IMR-90 (cell line): ENCODE results near the gene MYL12B. TPM values are rescaled to one million over a fixed set of nuclear protein-coding genes. Genes with fewer than 3 reads are reported as not detected.

Source experiments
- ATAC-seq: fragments of 200-7000 bp; cut with Tn5 transposase; 2 replicates; pipeline ENCODE4 v1.9.1; 2020; ENCODE audit warnings: low read depth, mild to moderate bottlenecking, moderate library complexity
- BruUV-seq: library from RNA; stranded (reverse); fragments of 400-500 nt; replicated peaks from 2 replicates; lab custom pipeline; 2021; lab: Mats Ljungman, UMichigan
- CTCF ChIA-PET: fragments of 300-600 bp; formaldehyde crosslinking; extraction: SDS; loops from one replicate; lab custom pipeline; 2021; ENCODE audit warnings: antibody characterized with exemption; lab: Yijun Ruan, JAX
- POLR2A ChIA-PET: fragments of 300-600 bp; sonication (Branson Sonifier 250); formaldehyde crosslinking; loops from one replicate; lab custom pipeline; 2022; ENCODE audit warnings: antibody characterized with exemption; ENCODE audit not compliant: unreplicated experiment; lab: Charles Lee
- DNase-seq: peaks from one replicate; pipeline ENCODE4 v3.0.0; 2013
- H2AFZ ChIP-seq: replicated peaks from 2 replicates; pipeline ENCODE3; 2013; ENCODE audit warnings: low read length, mild to moderate bottlenecking; ENCODE audit not compliant: poor library complexity
- H2AK5ac ChIP-seq: 2 replicates; pipeline ENCODE4 v1.6.1; 2013; ENCODE audit warnings: low read depth, low read length, inconsistent platforms
- H2AK9ac ChIP-seq: replicated peaks from 2 replicates; pipeline ENCODE3; 2013; ENCODE audit warnings: mild to moderate bottlenecking, low read depth, low read length, moderate library complexity; ENCODE audit not compliant: poor library complexity
- H2BK120ac ChIP-seq: 2 replicates; pipeline ENCODE4 v1.6.1; 2013; ENCODE audit warnings: low read depth, low read length, inconsistent platforms
- H2BK15ac ChIP-seq: 3 replicates; pipeline ENCODE4 v1.6.1; 2013; ENCODE audit warnings: low read depth, low read length, inconsistent platforms
- H2BK20ac ChIP-seq: 2 replicates; pipeline ENCODE4 v1.6.1; 2013; ENCODE audit warnings: low read depth, mild to moderate bottlenecking, inconsistent platforms, low read length, moderate library complexity
- H2BK5ac ChIP-seq: 2 replicates; pipeline ENCODE4 v1.6.1; 2013; ENCODE audit warnings: mild to moderate bottlenecking, low read depth, low read length, inconsistent platforms; ENCODE audit not compliant: poor library complexity, severe bottlenecking
- H3K14ac ChIP-seq: replicated peaks from 2 replicates; pipeline ENCODE4 v1.6.1; 2013; ENCODE audit warnings: low read depth, low read length, inconsistent platforms
- H3K18ac ChIP-seq: 2 replicates; pipeline ENCODE4 v1.6.1; 2013; ENCODE audit warnings: low read depth, low read length, control low read depth
- H3K23ac ChIP-seq: 2 replicates; pipeline ENCODE4 v1.6.1; 2013; ENCODE audit warnings: low read depth, low read length, inconsistent platforms
- H3K27ac ChIP-seq: 2 replicates; pipeline ENCODE4 v1.5.1; 2013; ENCODE audit warnings: mild to moderate bottlenecking, control low read depth, low read length; ENCODE audit not compliant: insufficient read depth
- H3K27me3 ChIP-seq: 2 replicates; pipeline ENCODE4 v1.6.1; 2013; ENCODE audit warnings: low read length; ENCODE audit not compliant: control insufficient read depth, insufficient read depth
- H3K36me3 ChIP-seq: 2 replicates; pipeline ENCODE4 v1.6.1; 2013; ENCODE audit warnings: low read length, mixed read lengths; ENCODE audit not compliant: control insufficient read depth, insufficient read depth
- H3K4ac ChIP-seq: 2 replicates; pipeline ENCODE4 v1.6.1; 2013; ENCODE audit warnings: low read depth, low read length, inconsistent platforms
- H3K4me1 ChIP-seq: 2 replicates; pipeline ENCODE4 v1.6.1; 2013; ENCODE audit warnings: low read length, mixed read lengths; ENCODE audit not compliant: control insufficient read depth, insufficient read depth
- H3K4me2 ChIP-seq: 2 replicates; pipeline ENCODE4 v1.6.1; 2013; ENCODE audit warnings: low read depth, mild to moderate bottlenecking, control low read depth, low read length, moderate library complexity
- H3K4me3 ChIP-seq: 2 replicates; pipeline ENCODE4 v1.5.1; 2013; ENCODE audit warnings: low read depth, mild to moderate bottlenecking, control low read depth, low read length, moderate library complexity; ENCODE audit not compliant: insufficient read depth
- H3K56ac ChIP-seq: 2 replicates; pipeline ENCODE4 v1.6.1; 2013; ENCODE audit warnings: low read length, inconsistent platforms; ENCODE audit not compliant: insufficient read depth; ENCODE audit errors: extremely low read depth
- H3K79me1 ChIP-seq, 2 experiments: 2 replicates each; pipeline ENCODE4 v1.6.1; 2013; ENCODE audit warnings: low read length in 2 of 2, inconsistent platforms in 1 of 2, low read depth in 1 of 2
- H3K9ac ChIP-seq: 2 replicates; pipeline ENCODE4 v1.6.1; 2013; ENCODE audit warnings: low read depth, low read length, control low read depth
- H3K9me1 ChIP-seq: 2 replicates; pipeline ENCODE4 v1.6.1; 2013; ENCODE audit warnings: low read length, inconsistent platforms; ENCODE audit not compliant: insufficient read depth
- H3K9me3 ChIP-seq: 2 replicates; pipeline ENCODE4 v1.6.1; 2013; ENCODE audit warnings: low read length; ENCODE audit not compliant: control insufficient read depth, insufficient read depth
- H4K20me1 ChIP-seq: 2 replicates; pipeline ENCODE4 v1.6.1; 2013; ENCODE audit warnings: low read length, inconsistent platforms; ENCODE audit not compliant: insufficient read depth
- H4K5ac ChIP-seq: 2 replicates; pipeline ENCODE4 v1.6.1; 2013; ENCODE audit warnings: mild to moderate bottlenecking, low read depth, low read length, control low read depth
- H4K8ac ChIP-seq, 2 experiments: 2 replicates each; pipeline ENCODE4 v1.6.1; 2013; ENCODE audit warnings: low read depth in 2 of 2, low read length in 2 of 2, control low read depth in 1 of 2, inconsistent platforms in 1 of 2
- H4K91ac ChIP-seq: 2 replicates; pipeline ENCODE4 v1.6.1; 2013; ENCODE audit warnings: low read depth, low read length, inconsistent platforms; ENCODE audit not compliant: insufficient read depth
- BHLHE40 ChIP-seq: fragments of 150-350 bp; IDR thresholded peaks from 2 replicates; pipeline ENCODE4 v1.6.1; 2016; ENCODE audit warnings: mild to moderate bottlenecking, low read depth, low read length
- FOS ChIP-seq: fragments of 150-350 bp; IDR thresholded peaks from 2 replicates; pipeline ENCODE4 v1.6.1; 2016; ENCODE audit warnings: low read depth, low read length
- MAZ ChIP-seq: IDR thresholded peaks from 2 replicates; pipeline ENCODE4 v1.6.1; 2012; ENCODE audit warnings: low read depth, mild to moderate bottlenecking, low read length, improper control_type of control experiment, moderate library complexity, borderline replicate concordance
- MXI1 ChIP-seq: IDR thresholded peaks from 2 replicates; pipeline ENCODE4 v1.6.1; 2012; ENCODE audit warnings: low read depth, mild to moderate bottlenecking, low read length, moderate library complexity, borderline replicate concordance
- POLR2A ChIP-seq: IDR thresholded peaks from 2 replicates; pipeline ENCODE4 v1.6.1; 2012; ENCODE audit warnings: mild to moderate bottlenecking, low read depth, low read length
- WGBS, 2 experiments: methylation state at CpG; one replicate each; pipeline versions ENCODE4 v1.1.5 to v1.1.7; 2013; ENCODE audit warnings: missing lambda C conversion rate in 2 of 2; ENCODE audit not compliant: insufficient read length in 1 of 2; ENCODE audit errors: extremely low coverage in 2 of 2; 5-methylcytosine and 5-hydroxymethylcytosine counted together
- dilution Hi-C: fragments of 300-500 bp; cut with HindIII; formaldehyde crosslinking; loops from one replicate; pipeline ENCODE4 v1.14.3; 2018; ENCODE audit warnings: low sequenced_read_pairs; ENCODE audit not compliant: unreplicated experiment
- in situ Hi-C: fragments of 300-500 bp; cut with MboI; formaldehyde crosslinking; loops from 3 replicates; pipeline ENCODE4 v1.14.3; 2019; ENCODE audit warnings: low sequenced_read_pairs, inconsistent platforms, mixed read lengths
- intact Hi-C: fragments of 100-400 bp; cut with micrococcal nuclease; formaldehyde crosslinking; loops from 2 replicates; pipeline ENCODE4 v1.10.0; 2022
- polyA plus RNA-seq, 3 experiments: library from polyadenylated mRNA; depleted of rRNA; stranded (reverse); fragments of >200 nt; gene quantifications; 2 replicates each; pipeline ENCODE4 v1.2.3, GENCODE V29; 2012; ENCODE audit warnings: low replicate concordance in 1 of 3
- total RNA-seq: library from RNA; depleted of rRNA; stranded (reverse); fragments of >200 nt; gene quantifications from 2 replicates; pipeline ENCODE4 v1.2.3, GENCODE V29; 2012
- TF ChIP-seq, protein P1 (sequence below): conservative IDR thresholded peaks from 2 replicates; pipeline ENCODE4 v1.5.1; 2012; ENCODE audit warnings: mild to moderate bottlenecking, low read depth, low read length, improper control_type of control experiment
- TF ChIP-seq, protein P2 (sequence below): fragments of 150-350 bp; IDR thresholded peaks from 2 replicates; pipeline ENCODE4 v1.6.1; 2017; ENCODE audit warnings: mild to moderate bottlenecking, antibody characterized with exemption, low read length, low read depth

The MYL12B gene
- total and polyA plus RNA-seq, 2 of the 4 experiments (the other 2 are of a cell fraction) = 692 to 816 TPM

DNA sequence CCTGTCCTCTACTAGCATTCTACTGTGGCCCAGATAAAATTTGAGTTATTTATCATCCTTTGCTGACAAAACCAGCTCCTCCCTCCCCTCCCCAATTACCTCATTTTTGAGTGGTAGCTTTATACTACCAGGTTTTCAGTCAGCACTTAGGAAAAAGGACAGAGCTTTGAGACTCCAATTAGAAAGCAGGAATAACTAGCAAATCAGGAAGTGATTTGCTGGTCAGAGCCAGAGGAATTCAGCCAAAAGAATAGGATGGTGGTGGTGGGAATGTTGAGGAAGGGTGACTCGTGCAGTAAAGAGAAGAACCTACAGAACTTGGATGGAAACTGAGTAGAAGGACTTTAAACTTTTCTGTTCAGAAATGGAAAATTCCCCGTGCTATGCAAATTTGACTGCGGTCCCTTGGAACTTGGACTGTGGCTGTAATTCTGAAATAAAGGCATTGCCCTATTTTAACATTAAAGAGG, 3.7 kb downstream of the MYL12B start:
- CTCF ChIA-PET = interaction anchor here (1.2 to 1.4 kb wide), 2 partner anchors 388 to 401 kb away, joined by 3 read pairs; no protein-coding TSS in a partner anchor
- intact Hi-C loops = no loop called here
- dilution Hi-C loops = no loop called here

More for the DNA sequence above, 3.7 kb downstream of the MYL12B start:
- 29% methylated on average over 1 of the region's 3 CpGs; no CpG with 5 or more reads in 1 of the 2 experiments for WGBS, 2 experiments
- BruUV-seq = no TSS peak
- Histone ChIP-seq H3K14ac (no peak overlapping the region), H3K4ac (no peak overlapping the region), H4K91ac (no peak overlapping the region), H3K23ac (no peak overlapping the region; the same call in 1 of the 2 replicates), H3K79me1 (peaks cover 6 to 65% of the 10 kb centered on the region in 2 experiments), H3K4me2 (peak overlapping the region; percentile 37; the same call in 1 of the 2 replicates), H2AK5ac (no peak overlapping the region), H3K27me3 (no peaks in the 10 kb centered on the region), H2BK5ac (no peak overlapping the region), H3K4me3 (no peak overlapping the region), H4K5ac (no peak overlapping the region), H3K56ac (no peak overlapping the region), H2BK20ac (no peak overlapping the region), H3K9me3 (no peaks in the 10 kb centered on the region), H3K4me1 (peaks cover 18% of the 10 kb centered on the region), H2BK120ac (no peak overlapping the region), H3K9ac (no peak overlapping the region), H3K18ac (no peak overlapping the region), H4K20me1 (peaks cover 80% of the 10 kb centered on the region), H3K36me3 (no peaks in the 10 kb centered on the region), H2AFZ (no peak overlapping the region), H3K9me1 (peaks cover 30% of the 10 kb centered on the region), H4K8ac (no peak overlapping the region), H2BK15ac (no peak overlapping the region), H2AK9ac (no peak overlapping the region), H3K27ac (no peak overlapping the region)
- no peak for TF ChIP-seq MXI1
- TF ChIP-seq, protein P1, sequence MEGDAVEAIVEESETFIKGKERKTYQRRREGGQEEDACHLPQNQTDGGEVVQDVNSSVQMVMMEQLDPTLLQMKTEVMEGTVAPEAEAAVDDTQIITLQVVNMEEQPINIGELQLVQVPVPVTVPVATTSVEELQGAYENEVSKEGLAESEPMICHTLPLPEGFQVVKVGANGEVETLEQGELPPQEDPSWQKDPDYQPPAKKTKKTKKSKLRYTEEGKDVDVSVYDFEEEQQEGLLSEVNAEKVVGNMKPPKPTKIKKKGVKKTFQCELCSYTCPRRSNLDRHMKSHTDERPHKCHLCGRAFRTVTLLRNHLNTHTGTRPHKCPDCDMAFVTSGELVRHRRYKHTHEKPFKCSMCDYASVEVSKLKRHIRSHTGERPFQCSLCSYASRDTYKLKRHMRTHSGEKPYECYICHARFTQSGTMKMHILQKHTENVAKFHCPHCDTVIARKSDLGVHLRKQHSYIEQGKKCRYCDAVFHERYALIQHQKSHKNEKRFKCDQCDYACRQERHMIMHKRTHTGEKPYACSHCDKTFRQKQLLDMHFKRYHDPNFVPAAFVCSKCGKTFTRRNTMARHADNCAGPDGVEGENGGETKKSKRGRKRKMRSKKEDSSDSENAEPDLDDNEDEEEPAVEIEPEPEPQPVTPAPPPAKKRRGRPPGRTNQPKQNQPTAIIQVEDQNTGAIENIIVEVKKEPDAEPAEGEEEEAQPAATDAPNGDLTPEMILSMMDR = no peak
- TF ChIP-seq, protein P2, sequence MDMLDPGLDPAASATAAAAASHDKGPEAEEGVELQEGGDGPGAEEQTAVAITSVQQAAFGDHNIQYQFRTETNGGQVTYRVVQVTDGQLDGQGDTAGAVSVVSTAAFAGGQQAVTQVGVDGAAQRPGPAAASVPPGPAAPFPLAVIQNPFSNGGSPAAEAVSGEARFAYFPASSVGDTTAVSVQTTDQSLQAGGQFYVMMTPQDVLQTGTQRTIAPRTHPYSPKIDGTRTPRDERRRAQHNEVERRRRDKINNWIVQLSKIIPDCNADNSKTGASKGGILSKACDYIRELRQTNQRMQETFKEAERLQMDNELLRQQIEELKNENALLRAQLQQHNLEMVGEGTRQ = no peak
- no peak for TF ChIP-seq FOS
- TF ChIP-seq MAZ = no peak
- no peak for TF ChIP-seq BHLHE40
- TF ChIP-seq POLR2A = no peak
- POLR2A ChIA-PET = interaction anchor here (1.0 kb wide), 1 partner anchor 356 kb away, joined by 3 read pairs; no protein-coding TSS in a partner anchor
- ATAC-seq = no peak
- DNase-seq = peak; percentile 75
- in situ Hi-C loops = no loop called here
